Heart left ventricle (tissue), 16 donors: ENCODE results near the gene GIMAP7. TPM values are rescaled to one million over a fixed set of nuclear protein-coding genes. Genes with fewer than 3 reads are reported as not detected.

ENCODE experiments used
- ATAC-seq, 4 donors: fragments of 200-7000 bp; cut with Tn5 transposase; one replicate each; pipeline ENCODE4 v1.9.1; 2020 to 2022; ENCODE audit warnings: moderate library complexity in 4 of 4, mild to moderate bottlenecking in 3 of 4, moderate number of reproducible peaks in 1 of 4
- DNase-seq, 5 donors: peaks; one replicate each; pipeline ENCODE4 v3.0.0-alpha.2; 2020
- H3K27ac ChIP-seq, 12 donors: fragments of 200-600 bp; sonication (generic) in 4 of 12; one replicate each; pipeline versions ENCODE4 v1.5.0 to v1.8.0; 2016 to 2022; ENCODE audit warnings: mild to moderate bottlenecking in 2 of 12
- H3K27me3 ChIP-seq, 9 donors: fragments of 200-600 bp; sonication (generic) in 2 of 9; one replicate each; pipeline versions ENCODE4 v1.5.1 to v1.8.0; 2016 to 2022; ENCODE audit warnings: mild to moderate bottlenecking in 3 of 9
- H3K36me3 ChIP-seq, 9 donors: fragments of 200-600 bp; sonication (generic) in 2 of 9; one replicate each; pipeline versions ENCODE4 v1.5.0 to v1.8.0; 2018 to 2022; ENCODE audit warnings: mild to moderate bottlenecking in 2 of 9
- H3K4me1 ChIP-seq, 12 donors: fragments of 200-600 bp; sonication (generic) in 4 of 12; one replicate each; pipeline versions ENCODE4 v1.5.0 to v1.8.0; 2016 to 2022; ENCODE audit warnings: mild to moderate bottlenecking in 3 of 12
- H3K4me3 ChIP-seq, 12 donors: fragments of 200-600 bp; sonication (generic) in 4 of 12; one replicate each; pipeline versions ENCODE4 v1.5.0 to v1.8.0; 2017 to 2022; ENCODE audit warnings: mild to moderate bottlenecking in 9 of 12, moderate library complexity in 4 of 12
- H3K9me3 ChIP-seq, 12 donors: fragments of 200-600 bp; sonication (generic) in 4 of 12; one replicate each; pipeline versions ENCODE4 v1.5.0 to v1.8.0; 2016 to 2022; ENCODE audit warnings: mild to moderate bottlenecking in 1 of 12
- POLR2A ChIP-seq, 2 donors: fragments of 450-650 bp; IDR thresholded peaks; one replicate each; pipeline ENCODE4 v1.6.1; 2017; ENCODE audit warnings: antibody characterized with exemption in 2 of 2, mild to moderate bottlenecking in 2 of 2, moderate library complexity in 2 of 2
- WGBS, 4 donors: extraction: QIAGEN DNeasy Blood & Tissue Kit in 2 of 4; methylation state at CpG; one replicate each; pipeline versions ENCODE4 v1.1.5 to v1.1.7; 2013 to 2018; 5-methylcytosine and 5-hydroxymethylcytosine counted together
- intact Hi-C, 10 donors: fragments of 100-400 bp; cut with DNase I; formaldehyde crosslinking; loops; one replicate each; pipeline versions ENCODE4 v1.11.1 to v1.14.2; 2022
- polyA plus RNA-seq, 2 donors: library from polyadenylated mRNA; stranded (reverse); fragments of 200-250 nt; gene quantifications; one replicate each; pipeline ENCODE4 v1.2.3, GENCODE V29; 2013
- total RNA-seq, 9 donors: library from RNA; depleted of rRNA in 2 of 9; stranded (reverse); fragments of >200 nt in 2 of 9; fragmentation: NEBNext Ultra II Directional in 3 of 9; extraction: Animal tissue kit (Norgen Biotek cat#: 25700) in 3 of 9; gene quantifications; one replicate each; pipeline versions ENCODE4 v1.1.0 to v1.2.4, GENCODE V29; 2016 to 2023
- TF ChIP-seq, protein P1 (sequence below), 12 donors: fragments of 200-600 bp; sonication (generic) in 4 of 12; IDR thresholded peaks; one replicate each; pipeline versions ENCODE4 v1.5.0 to v1.8.0; 2018 to 2022; ENCODE audit warnings: antibody characterized with exemption in 12 of 12, mild to moderate bottlenecking in 5 of 12
- donor health status: ischemic (EF 13 %, LVEDD 7.1; RV severe dilation, severe dysfunction).
- donor health status: healthy with polysubstance abuse.
- donor health status: DM: no; HTN: yes; CAD: no.
- donor health status: DM: no; HTN: no; CAD: no.
- donor health status: ischemic (EF 25% LVEDD 6.9; RV normal size, moderate dysfunction).
- donor health status: ischemic (EF 25% LVEDD 5.7; RV mildly dilated, moderate dysfunction).
- donor health status: healthy.
- donor health status: DM: yes; HTN: yes; CAD: no.
- donor health status: ischemic (EF 35%, LVEDD 5.7; RV mildly dilated, moderate dysfunction).
- donor health status: nonischemic (EF 11% LVEDD 7.7; RV severe dilation, severe dysfunction).
- donor health status: DM: yes; HTN: yes; CAD: no.
- donor health status: PGD.
- donor health status: ischemic (EF 29% LVEDD 5.4; RV normal size, mild dysfunction).
- donor health status: nonischemic (EF 23%, LVEDD 6.1; RV moderate dilation, normal function).

Gene GIMAP7
- total and polyA plus RNA-seq, 11 donors: 14.4 to 48.0 (median 20.0) TPM

DNA sequence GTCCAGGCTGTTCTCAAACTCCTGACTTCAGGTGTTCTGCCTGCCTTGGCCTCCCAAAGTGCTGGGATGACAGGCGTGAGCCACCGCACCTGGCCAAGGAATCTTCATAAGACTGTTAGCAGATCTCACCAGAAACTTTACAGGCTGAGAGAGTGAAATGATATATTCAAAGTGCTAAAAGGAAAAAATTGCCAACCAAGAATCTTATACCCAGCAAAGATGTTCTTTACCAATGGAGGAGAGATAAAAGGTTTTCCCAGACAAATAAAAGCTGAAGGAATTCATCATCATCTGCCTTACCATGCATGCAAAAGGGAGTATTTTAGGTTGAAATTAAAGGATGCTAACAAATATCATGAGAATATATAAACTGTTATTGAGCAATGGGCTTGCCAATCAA is 23.6 kb downstream of the GIMAP7 start:
- TF ChIP-seq, protein P1, sequence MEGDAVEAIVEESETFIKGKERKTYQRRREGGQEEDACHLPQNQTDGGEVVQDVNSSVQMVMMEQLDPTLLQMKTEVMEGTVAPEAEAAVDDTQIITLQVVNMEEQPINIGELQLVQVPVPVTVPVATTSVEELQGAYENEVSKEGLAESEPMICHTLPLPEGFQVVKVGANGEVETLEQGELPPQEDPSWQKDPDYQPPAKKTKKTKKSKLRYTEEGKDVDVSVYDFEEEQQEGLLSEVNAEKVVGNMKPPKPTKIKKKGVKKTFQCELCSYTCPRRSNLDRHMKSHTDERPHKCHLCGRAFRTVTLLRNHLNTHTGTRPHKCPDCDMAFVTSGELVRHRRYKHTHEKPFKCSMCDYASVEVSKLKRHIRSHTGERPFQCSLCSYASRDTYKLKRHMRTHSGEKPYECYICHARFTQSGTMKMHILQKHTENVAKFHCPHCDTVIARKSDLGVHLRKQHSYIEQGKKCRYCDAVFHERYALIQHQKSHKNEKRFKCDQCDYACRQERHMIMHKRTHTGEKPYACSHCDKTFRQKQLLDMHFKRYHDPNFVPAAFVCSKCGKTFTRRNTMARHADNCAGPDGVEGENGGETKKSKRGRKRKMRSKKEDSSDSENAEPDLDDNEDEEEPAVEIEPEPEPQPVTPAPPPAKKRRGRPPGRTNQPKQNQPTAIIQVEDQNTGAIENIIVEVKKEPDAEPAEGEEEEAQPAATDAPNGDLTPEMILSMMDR (IDR thresholded peaks at IDR 0.05): no peak
- no peak for TF ChIP-seq POLR2A (IDR thresholded peaks at IDR 0.05)
- no peak overlapping the region for H3K4me3 ChIP-seq
- DNase-seq (no peak), ATAC-seq (no peak)
- no peaks in the 10 kb centered on the region for H3K27me3 ChIP-seq
- H3K36me3 ChIP-seq: no peaks in the 10 kb centered on the region
- no peak overlapping the region for H3K27ac ChIP-seq
- 96 to 100% (median 99%) methylated on average over 2 of the region's 2 CpGs for WGBS, 4 donors
- intact Hi-C loops: no loop called here
- no peaks in the 10 kb centered on the region for H3K4me1 ChIP-seq
- peaks cover 0 to 52% (median 34%) of the 10 kb centered on the region in 12 donors for H3K9me3 ChIP-seq

DNA sequence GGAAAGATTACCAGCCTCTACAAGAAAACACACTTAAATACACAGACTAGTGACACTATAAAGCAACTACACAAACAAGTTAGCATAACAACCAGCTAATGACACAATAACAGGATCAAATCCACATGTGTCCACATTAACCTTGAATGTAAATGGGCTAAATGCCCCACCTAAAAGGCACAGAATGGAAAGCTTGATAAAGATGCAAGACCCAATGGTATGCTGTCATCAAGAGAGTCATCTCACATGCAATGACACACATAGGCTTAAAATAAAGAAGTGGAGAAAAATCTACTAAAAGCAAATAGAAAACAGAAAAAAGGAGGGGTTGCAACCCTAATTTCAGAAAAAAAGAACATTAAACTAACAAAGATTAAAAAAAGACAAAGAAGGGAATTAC is 38.5 kb downstream of the GIMAP7 start:
- no peak overlapping the region for H3K27ac ChIP-seq
- no peak overlapping the region for H3K4me3 ChIP-seq
- ATAC-seq: no peak
- H3K36me3 ChIP-seq: no peaks in the 10 kb centered on the region
- intact Hi-C loops: no loop called here
- peaks cover 0 to 14% (median 0%) of the 10 kb centered on the region in 12 donors for H3K4me1 ChIP-seq
- TF ChIP-seq, protein P1 (IDR thresholded peaks at IDR 0.05): no peak
- TF ChIP-seq POLR2A (IDR thresholded peaks at IDR 0.05): no peak
- no peaks in the 10 kb centered on the region for H3K27me3 ChIP-seq
- no peak for DNase-seq
- H3K9me3 ChIP-seq: peaks cover 0 to 24% (median 7%) of the 10 kb centered on the region in 12 donors

DNA sequence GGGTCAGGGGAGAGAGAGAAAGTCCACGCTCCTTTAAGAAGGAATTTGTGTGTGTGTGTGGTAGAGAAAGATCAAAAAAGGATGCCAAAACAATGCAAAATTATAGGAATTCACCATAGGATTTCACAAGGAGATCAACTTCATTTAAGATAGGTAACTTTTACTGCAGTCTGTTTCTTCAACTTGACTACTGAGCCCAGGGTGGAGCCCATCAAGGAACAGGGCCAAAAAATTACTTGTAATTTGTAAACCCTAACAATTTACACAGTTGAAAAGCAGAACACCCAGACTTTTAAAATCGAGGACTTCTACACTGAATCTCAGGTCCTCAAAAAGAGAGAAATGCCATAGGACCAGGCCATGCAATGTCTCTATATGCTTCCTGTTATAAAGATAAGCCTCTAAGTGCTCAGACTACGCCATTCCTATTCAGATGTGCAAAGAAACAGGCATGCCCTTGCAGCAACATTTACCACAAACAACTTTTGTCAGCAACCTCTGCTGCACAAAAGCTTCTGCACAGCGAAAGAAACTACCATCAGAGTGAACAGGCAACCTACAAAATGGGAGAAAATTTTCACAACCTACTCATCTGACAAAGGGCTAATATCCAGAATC is 42.0 kb downstream of the GIMAP7 start:
- peak overlapping the region in 10 of 12 donors; percentile 23 to 85 (median 36) for H3K27ac ChIP-seq
- no peak overlapping the region for H3K4me3 ChIP-seq
- peaks cover 0 to 31% (median 12%) of the 10 kb centered on the region in 12 donors for H3K9me3 ChIP-seq
- H3K4me1 ChIP-seq: peaks cover 0 to 14% (median 0%) of the 10 kb centered on the region in 12 donors
- ATAC-seq (peak in 3 of 4 donors; percentile 36 to 82 (median 77)), DNase-seq (no peak)
- H3K36me3 ChIP-seq: no peaks in the 10 kb centered on the region
- TF ChIP-seq, protein P1 (IDR thresholded peaks at IDR 0.05): no peak
- TF ChIP-seq POLR2A (IDR thresholded peaks at IDR 0.05): no peak
- WGBS, 4 donors: 41 to 53% (median 47%) methylated on average over 4 of the region's 4 CpGs
- no peaks in the 10 kb centered on the region for H3K27me3 ChIP-seq
- intact Hi-C loops: no loop called here

DNA sequence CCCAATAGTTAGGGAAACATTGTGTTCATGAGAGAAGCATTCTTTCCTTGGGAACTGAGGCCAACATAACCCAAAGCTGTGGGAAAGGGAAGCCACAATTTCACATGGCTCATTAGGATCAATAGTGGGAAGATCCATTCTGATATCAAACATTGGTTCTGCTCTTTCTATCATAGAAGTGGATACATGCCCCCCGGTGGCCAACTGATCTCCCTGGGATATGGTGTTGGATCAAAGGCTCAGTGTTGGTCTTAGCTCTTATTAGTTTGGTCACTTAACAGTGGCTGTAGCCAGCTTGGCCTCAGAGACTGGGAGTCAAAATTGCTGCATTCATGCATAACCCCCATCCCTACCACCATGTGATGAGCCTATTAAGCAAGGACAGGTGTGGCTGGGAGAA is 45.8 kb downstream of the GIMAP7 start:
- intact Hi-C loops: loop anchor here in 2 of 10 donors (5.0 to 10.0 kb wide), 2 partner anchors 113 to 154 kb away; partner anchors contain the start of gene GIMAP1 (in 1 of the 2)
- ATAC-seq: no peak

More for the DNA sequence above, 45.8 kb downstream of the GIMAP7 start:
- no peaks in the 10 kb centered on the region for H3K36me3 ChIP-seq
- TF ChIP-seq, protein P1 (IDR thresholded peaks at IDR 0.05): no peak
- no peak for TF ChIP-seq POLR2A (IDR thresholded peaks at IDR 0.05)
- no peaks in the 10 kb centered on the region for H3K27me3 ChIP-seq
- no peak for DNase-seq
- no peak overlapping the region for H3K4me3 ChIP-seq
- no peak overlapping the region for H3K27ac ChIP-seq
- 44 to 65% (median 56%) methylated on average over 1 of the region's 1 CpG for WGBS, 4 donors
- H3K4me1 ChIP-seq: peaks cover 0 to 28% (median 0%) of the 10 kb centered on the region in 12 donors
- H3K9me3 ChIP-seq: peaks cover 0 to 31% (median 11%) of the 10 kb centered on the region in 12 donors
